ENCODE results near the gene SP3. TPM values are rescaled to one million over a fixed set of nuclear protein-coding genes. Genes with fewer than 3 reads are reported as not detected.

SP3 gene
- total RNA-seq, 1 experiment from 2014 or later = 98.8 TPM

DNA sequence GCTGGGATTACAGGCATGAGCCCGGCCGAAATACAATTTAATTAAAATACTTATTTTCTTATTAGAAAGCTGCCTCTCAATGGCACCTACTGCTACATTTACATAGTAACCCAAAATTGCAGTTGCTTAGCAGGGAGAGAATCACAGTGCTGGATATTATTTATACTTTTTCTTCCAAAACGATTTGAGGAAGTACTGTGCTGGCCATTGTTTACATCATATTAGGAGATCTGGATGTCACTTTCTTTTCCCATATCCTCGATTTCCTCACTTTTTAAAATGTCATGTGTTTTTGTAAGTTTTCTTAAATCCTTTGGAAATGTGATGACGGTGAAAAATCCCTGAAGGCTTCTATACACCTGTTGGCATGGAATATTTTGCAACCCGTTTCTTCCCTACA is 3.4 kb upstream of the SP3 start:
- DNase-seq (ENCODE audit: low read depth) = no peak

DNA sequence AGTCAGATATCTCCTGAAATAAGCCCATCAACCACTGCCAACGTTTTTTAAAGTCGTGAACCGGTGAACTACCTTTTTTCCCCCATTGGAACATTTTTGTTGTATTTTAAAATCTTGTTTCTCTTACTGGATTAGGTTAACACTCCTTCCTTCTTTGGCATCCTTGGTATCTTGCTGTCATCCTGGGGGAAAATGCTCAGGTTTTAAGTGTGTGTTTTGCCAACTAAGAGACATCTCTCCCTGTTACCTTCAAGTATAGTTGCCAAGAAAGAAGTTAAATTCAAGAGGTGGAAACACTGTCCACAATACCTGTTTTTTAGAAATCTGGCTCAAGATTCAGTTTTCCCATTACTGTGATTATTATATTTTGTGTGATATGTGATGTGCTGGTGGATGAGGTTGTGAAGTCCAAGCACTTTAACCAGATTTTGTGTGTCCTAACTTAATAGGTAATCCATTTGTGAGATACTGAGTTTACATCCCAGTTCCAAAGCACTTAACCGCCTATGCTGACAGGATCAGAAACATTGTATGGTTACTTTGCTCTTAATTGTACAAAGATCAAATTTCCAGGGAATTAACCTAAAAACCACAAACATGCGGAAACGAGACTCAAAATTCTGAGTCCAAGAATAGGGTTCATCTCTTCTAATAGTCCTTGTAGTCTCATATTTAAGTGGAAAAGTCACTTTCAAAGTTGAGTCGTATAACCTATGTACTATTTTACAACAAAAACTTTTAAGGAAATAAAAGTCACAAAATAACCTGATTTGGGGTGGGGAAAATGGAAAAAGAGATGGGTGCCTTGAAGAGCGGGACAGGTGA is 1.3 kb upstream of the SP3 start:
- no peak for DNase-seq (ENCODE audit: low read depth)

DNA sequence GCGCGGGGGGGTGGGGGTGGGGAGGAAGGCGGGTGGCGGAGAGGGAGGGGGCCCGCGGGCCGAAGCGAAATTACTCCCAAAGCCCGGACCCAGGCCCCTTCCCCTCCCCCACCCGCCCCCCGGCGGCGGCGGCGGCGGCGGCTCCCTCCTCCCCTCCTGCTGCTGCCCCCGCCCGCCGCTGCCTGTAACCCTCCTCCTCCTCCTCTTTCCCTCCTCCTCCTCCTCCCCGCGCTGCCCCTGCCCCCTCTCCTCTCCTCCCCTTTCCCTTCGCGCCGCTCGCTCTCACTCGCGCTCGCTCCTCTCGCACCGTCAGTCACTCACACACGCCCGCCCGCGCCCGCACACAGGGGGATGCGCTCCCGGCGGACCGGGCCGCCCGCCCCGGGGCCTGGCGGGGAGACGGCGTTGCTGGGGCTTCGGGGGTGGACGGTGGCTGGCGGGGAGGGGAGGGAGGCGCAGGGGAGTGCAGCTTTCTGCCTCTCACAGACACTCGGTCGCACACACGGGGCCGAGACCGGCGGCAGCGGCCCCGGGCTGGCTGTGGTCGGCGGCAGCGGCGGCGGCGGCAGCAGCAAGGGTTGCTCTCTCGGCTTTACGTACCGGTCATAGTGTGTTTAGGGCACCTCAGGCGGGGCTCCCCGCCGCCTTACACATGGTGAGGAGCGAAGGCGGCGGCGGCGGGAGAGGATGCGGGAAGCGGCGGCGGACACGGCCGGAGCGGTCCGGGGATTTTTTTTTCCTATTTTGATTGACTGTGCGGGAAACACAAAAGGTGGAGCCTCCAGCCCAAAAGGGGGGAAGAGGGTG is 405 bp downstream of the SP3 start:
- peak; percentile 85 for DNase-seq (ENCODE audit: low read depth)

DNA sequence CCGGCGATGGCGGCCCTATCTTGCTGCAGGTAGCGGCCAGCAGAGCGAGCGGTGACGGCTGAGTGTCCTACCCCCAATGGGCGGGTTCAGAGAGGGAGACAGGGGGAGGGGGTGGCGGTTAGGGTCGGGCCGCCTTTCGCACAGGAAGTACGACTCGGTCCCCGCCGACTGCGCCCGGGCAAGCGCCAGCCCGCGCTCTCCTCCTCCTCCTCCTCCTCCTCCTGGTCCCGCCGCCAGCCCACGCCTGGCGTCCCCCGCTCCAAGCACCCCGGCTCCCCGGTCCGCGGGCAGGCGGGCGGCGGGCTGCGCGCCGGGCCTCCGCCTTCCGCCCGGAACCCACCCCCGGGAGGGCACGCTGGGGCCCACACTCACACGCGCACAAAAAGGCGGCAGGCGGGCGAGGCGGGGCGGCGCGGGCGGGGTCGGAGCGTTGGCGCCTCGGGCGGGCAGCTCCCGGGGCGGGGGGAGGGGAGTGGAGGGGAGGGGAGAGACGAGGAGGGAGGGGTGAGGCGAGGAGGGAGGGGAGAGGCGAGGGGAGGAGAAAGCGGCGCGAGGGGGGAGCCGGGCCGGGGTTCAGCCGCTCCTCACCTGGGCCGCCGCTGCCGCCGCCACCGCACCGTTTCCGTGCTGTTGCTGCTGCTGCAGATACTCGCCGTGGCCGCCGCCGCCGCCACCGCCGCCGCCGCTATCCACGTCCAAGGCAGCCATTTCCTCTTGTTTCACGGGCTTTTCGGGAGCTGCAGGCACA is 1.2 kb downstream of the SP3 start:
- DNase-seq (ENCODE audit: low read depth) = peak; percentile 85

DNA sequence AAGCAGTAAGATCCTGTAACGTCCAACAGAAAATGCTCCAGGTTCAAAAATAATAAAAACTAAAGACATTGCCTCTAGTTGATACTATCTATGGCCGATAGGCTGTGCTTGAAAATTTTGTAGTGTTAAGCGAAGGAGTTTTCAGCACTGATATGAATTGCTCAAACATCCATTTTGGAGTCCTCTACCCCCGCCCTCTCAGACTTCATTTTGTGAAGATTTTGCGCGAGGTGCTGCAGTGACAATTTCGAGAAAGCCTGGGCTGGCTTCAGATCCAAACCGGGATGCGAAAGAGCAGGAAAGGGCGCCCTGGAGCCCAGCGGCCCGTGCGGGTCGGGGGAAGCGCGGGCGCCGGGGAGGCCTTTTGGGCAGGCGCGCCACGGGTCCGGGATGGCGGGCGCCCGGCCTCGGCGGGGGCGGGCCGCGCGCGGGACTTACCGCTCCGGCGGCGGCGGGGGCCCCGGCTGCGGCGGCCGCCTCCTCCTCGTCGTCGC is 1.8 kb downstream of the SP3 start:
- DNase-seq (ENCODE audit: low read depth) = peak; percentile 69

DNA sequence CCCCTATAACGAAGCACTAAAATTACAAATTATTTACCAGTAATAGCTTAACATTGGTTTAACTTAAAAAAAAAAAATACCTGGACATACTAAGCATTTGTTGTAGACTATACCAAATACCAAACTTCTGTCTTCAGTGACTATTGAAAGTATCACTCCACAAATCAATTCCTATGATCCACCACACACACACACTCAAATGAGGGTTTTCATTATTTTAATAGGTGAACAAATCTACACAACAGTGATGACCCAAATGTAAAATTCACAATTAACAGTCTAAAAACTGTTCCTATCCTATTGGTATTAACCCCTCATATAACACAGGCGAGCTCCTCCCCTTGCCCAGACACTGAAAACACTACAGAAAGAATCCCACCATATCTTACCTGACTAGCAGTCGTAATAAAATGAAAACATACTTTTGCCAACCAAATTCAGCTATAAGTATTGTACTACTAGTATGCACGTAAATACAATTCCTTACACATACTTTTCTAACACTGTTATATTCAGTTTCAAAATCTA is 2.5 kb downstream of the SP3 start:
- no peak for DNase-seq (ENCODE audit: low read depth)

DNA sequence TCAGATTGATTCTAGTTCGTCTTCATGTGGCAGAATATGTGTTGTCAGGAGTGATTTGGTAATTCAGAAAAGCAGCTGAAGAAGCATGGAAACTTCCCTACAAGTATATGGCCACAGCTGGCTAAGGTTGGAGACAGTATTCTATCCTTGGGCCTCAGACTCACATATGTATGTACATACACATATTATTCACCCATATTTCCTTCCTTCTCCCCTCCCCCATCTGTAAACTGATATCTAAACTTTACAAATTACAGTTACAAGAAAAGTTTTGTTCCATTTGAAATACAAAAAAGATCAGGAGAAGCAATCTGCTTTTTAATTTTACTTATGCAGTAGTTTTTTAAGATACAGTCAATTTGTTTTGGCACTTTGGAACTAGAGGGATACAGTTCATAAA is 3.1 kb downstream of the SP3 start:
- DNase-seq (ENCODE audit: low read depth) = no peak

DNA sequence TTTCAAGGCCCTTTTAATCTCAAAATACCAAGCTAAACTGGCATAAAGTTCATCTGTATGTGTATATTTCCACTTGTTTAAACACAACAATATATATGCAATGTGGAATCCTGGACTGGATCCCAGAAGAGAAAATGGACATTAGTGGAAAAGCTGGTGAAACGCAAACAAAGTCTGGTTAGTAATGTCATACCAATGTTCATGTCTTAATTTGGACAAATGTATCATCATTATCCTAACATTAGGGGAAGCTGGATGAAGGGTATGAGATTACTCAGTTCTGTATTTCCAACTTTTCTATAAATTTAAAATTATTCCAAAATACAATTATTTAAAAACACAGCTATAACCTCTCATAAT is 3.8 kb downstream of the SP3 start:
- DNase-seq (ENCODE audit: low read depth) = no peak

DNA sequence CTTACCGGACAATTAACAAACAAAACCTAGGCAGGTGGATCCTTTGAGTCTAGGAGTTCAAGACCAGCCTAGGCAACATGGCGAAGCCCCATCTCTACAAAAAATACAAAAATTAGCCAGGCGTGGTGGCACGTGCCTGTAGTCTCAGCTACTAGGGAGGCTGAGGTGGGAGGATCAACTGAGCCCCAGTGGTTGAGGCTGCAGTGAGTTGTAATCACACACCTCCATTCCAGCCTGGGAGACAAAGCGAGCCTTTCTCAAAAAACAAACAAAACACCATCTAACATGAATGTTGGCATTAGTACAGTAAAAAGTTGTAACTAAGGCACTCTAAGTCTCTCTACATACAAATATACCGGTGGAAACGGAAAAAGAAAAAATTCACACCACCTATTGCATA is 5.3 kb downstream of the SP3 start:
- DNase-seq (ENCODE audit: low read depth) = no peak

DNA sequence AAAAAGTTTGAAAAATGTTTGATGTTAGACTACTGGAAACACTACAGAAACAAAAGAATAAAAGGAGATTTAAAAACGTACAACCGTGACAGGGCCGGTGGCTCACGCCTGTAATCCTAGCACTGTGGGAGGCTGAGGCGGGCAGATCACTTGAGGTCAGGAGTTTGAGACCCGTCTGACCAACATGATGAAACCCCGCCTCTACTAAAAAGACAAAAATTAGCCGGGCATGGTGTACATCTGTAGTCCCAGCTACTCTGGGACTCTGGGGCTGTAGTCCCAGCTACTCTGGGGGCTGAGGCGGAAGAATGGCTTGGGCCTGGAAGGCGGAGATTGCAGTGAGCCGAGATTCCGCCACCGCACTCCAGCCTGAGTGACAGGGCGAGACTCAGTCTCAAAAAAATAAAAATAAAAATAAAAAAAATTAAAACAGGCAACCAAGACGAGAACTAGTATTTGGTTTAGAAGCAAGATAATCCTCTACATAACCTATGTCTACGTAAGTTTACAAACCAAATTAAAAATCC is 5.8 kb downstream of the SP3 start:
- no peak for DNase-seq (ENCODE audit: low read depth)

DNA sequence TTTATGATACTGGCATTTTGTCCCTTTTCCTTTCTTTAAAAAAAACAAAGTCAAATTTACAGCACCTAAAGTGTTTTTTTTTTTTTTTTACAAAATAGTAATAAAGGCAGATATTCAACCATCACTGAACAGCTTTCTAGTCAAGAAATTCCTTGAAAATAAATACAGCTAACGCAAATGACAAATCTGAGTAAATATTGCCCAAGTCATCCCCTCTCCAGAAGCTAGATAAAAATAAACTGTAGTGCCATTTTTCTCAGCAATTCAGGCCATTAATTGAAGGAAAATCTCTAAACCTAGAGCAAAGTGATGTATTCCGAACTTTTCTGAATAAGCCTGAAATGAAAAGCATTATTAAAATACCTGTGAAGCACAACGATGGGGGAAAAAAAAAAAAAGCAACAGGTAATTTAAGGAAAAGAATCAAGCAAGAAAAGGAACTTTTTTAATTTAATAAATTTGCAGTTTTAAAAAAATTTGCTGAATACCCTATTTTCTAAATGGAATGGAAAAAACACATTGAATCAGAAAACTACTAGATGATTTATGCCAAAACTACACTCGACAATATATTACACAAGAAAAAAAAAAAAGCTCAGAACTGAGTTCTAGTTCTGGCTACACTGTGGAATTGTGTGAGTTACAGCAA is 6.9 kb downstream of the SP3 start:
- DNase-seq (ENCODE audit: low read depth) = no peak

DNA sequence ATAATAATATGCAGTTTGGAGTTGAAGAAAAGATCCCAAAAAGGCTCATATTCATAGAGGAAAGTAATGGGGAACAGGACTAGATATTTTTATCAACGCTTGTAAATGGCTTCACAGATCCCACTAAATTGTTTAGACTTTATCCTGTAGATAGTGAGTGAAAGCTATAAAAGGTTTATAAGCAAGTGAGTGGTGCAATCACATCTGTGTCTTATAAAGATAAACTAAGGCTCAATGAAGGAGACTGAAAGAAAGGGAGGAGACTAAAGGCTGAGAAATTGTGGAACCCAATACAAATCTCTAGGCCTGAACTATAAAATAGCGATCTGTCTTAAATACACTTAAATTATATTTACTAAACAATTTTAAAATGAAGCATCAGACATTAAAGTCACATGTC is 7.7 kb downstream of the SP3 start:
- DNase-seq (ENCODE audit: low read depth) = no peak

DNA sequence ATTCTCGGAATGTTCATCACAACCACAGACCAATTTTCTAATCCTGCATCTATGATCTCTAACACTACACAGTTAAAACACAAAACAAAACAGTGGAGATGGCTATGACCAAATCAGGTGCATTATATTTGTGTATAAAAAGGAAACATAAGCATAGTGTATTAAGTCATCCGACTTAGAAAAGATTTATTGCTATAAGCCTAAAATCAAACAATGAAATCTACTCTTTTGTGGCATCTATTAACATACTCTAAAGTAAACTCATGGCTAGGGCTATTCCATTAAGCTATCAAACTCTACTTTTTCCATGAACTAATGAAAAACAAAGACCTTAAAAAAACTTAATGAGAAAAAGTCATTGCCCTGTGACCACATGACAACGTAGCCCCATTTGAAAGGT is 8.7 kb downstream of the SP3 start:
- peak; percentile 61 for DNase-seq (ENCODE audit: low read depth)

DNA sequence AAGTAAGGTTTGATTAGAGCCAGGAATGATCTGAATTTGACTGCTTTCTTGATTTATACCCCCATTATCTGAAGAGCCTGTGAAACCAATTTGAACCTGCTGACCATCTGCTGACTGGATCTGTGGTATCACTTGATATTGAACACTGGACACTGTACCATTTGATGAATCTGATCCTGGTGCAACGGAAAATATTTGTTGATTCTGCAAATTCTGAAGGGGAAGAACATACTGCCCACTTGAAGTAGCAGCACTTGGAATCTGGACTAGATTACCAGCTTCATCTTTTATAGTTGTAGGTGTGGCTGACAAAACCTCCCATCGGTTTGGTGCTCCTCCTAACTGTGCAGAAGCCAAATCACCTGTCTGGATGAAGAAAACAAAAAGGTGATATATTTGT is 9.3 kb downstream of the SP3 start:
- no peak for DNase-seq (ENCODE audit: low read depth)

DNA sequence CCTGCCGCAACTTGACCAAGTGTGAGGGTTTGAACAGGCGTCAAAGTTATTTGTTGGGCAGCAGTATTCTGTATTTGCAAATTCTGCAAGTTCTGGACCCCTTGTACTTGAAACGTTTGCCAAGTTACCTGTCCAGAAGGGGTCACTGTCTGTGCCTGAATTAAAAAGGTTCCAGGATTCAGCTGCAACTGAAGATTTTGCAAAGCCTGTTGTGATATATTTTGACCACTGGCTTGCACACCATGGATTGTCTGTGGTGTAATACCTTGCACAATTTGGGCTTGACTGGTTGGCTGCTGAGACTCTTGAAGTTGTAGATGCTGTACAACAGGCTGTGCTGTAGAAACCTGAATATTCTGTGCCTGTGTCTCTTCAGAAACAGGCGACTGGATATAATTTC is 10.2 kb downstream of the SP3 start:
- DNase-seq (ENCODE audit: low read depth) = no peak

DNA sequence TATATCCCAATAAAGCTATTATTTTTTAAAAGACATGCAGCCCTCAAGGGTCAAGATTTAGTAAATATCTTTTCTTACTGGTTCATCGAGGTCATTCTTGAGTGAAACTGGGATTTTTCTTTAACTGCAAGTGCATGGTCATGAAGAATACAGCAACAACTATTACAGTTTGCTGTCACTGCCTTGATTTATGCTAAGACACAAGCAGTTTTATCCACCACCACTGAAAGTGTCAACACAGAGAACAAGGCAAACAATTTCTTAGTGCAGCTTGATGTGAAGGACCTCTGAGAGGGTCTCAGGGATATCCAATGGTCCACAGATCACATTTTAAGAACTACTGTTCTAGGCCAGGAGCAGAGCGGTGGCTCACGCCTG is 12.1 kb downstream of the SP3 start:
- DNase-seq (ENCODE audit: low read depth) = no peak

DNA sequence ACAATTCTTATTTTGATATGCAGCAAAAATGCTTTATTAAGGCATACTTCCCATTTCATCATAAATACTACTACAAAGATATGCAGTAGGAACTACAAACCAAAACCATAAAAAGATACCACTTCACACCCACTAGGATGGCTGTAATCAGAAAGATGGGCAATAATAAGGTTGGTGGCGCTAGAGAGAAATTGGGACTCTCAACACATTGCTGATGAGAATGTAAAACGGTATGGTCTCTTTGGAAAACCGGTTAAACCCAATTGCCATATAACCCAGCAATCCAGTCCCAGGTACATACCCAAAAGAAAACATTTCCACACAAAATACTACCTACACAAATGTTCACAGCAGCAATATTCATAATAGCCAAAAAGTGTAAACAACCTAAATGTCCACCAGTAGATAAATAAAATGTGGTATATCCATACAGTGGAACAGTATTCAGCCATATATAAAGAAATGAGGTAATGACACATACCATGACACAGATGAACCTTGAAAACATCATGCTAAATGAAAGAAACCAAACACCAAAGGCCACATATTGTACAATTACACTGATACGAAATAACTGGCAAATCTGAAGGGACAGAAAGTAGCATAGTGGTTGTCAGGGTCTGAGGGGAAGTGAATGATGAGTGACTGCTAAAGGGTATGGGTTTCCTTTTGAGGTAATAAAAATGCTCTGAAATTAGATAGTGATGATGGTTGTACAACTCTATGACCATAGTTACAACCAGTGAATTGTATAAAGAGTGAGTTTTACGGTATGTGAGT is 12.7 kb downstream of the SP3 start:
- no peak for DNase-seq (ENCODE audit: low read depth)

DNA sequence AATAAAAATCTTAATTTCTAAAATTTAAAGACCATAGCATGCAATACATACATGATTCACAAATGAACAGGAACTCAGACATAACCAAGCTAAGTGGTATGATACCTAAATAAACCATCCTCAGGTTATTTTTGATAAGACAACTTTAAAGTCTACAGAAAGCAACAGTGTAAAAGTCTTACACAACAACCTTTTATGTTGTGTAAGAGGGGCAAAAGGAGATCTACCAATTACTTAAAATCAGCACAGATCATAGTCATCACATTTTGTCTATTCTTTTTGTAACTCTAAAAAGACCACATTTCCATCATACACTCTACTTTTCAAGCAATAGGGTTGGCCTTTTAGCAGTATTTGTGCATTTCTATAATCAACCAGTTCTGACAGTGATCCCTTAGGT is 16.3 kb downstream of the SP3 start:
- no peak for DNase-seq (ENCODE audit: low read depth)

DNA sequence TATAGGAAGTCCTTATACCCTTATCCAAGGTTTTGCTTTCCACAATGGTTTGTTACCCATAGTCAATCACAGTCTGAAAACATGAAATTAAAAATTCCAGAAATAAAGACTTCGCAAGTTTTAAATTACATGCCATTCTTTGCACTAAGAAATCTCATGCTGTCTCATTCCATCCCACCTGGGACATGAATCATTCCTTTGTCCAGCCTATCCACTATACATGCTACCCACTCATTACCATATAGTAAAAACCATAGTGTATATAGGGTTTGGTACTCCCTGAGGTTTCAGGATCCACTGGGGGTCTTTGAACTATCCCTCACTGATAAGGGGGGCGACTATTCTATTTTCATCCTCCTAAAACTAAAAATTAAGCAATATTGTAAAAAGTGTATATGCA is 17.0 kb downstream of the SP3 start:
- DNase-seq (ENCODE audit: low read depth) = no peak

DNA sequence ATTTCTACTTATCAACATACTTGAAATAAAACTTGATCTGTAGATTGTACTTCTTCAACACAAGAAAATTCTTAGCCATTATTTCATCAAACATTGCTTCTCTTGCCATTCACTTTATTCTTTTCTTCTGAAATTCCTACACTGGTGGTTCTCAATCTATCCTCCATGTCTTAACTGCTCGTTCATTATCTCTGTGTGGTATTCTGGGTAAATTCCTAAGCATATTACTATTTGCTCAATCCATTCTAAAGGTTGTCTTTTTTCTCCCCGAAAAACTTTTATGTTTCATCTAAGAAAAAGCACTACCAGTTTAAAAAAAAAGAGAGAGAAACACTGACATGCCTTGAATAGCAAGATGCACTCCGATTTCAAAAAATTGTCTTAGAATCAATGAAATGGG is 18.0 kb downstream of the SP3 start:
- no peak for DNase-seq (ENCODE audit: low read depth)

DNA sequence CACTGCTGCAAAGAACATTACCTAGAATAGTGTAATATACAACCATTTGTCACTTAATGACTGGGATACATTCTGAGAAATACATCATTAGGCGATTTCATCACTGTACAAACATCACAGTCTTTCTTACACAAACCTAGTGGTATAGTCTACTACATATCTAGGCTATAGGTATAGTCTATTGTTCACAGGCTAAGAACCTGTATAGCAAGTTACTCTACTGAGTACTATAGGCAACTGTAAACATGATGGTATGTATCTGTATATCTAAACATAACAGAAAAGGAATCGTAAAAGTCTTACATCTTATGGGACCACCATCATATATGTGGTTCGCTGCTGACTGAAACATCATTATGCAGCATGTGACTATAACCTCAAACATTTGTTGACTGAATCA is 21.4 kb downstream of the SP3 start:
- DNase-seq (ENCODE audit: low read depth) = no peak

All from M059J (cell line).